Measurements from ENCODE around the gene ABCG1.

ABCG1 gene

DNA sequence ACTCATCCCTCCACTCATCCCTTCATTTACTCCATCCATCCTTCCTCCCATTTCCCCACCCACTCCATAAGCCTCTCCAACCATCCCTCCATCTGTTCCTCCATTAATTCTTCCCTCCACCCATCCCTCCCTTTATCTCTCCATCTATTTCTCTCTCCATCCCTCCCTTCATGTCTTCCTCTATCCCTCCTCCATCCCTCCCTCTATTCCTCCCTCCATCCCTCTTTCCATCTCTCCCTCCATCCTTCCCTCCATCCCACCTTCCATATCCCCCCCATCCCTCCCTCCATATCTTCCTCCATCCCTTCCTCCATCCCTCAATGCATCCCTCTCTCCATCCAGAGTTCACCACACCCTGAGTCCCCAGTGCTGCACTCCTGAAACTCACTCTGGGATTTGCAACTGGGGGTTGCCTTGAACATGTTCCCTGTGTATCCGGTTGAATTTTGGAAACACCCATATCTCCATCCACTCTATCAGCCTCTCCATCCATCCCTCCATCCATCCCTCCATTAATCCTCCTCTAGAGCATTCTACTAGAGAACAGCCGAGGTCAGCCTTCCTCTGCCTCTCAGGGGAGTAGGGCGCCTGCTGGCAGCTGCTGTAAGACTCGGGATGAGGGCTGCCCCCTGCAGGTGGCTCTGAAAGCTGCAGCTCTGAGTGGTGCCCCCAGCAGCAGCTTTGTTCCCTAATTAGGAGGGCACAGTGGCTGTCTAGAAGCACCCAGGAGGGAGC, 39.4 kb downstream of the ABCG1 start:
- no peaks in the 10 kb centered on the region for H3K36me3 ChIP-seq (ENCODE audit: control insufficient read depth in 2 of 2, insufficient read depth in 2 of 2, low read length in 2 of 2)
- H3K27me3 ChIP-seq (ENCODE audit: control insufficient read depth in 2 of 2, insufficient read depth in 2 of 2, low read length in 2 of 2), result no peaks in the 10 kb centered on the region
- peaks cover 11 to 14% of the 10 kb centered on the region in 2 donors for H3K4me1 ChIP-seq (ENCODE audit: control insufficient read depth in 2 of 2, insufficient read depth in 2 of 2, low read length in 2 of 2)
- no peak overlapping the region for H3K9ac ChIP-seq (ENCODE audit: low read depth in 1 of 2, low read length in 2 of 2)
- H3K4me3 ChIP-seq (ENCODE audit: low read length in 2 of 2), result no peak overlapping the region
- no peaks in the 10 kb centered on the region for H3K9me3 ChIP-seq (ENCODE audit: control insufficient read depth in 2 of 2, low read length in 2 of 2)
- no peak overlapping the region for H3K27ac ChIP-seq (ENCODE audit: low read depth in 2 of 2, low read length in 2 of 2)

- no peak overlapping the region for H3K27ac ChIP-seq (ENCODE audit: low read depth in 2 of 2, low read length in 2 of 2)
- no peak overlapping the region for H3K9ac ChIP-seq (ENCODE audit: low read depth in 1 of 2, low read length in 2 of 2)
These were observed 40.0 kb downstream of the ABCG1 start for GRCh38 chr21:42258885-42259407.

DNA sequence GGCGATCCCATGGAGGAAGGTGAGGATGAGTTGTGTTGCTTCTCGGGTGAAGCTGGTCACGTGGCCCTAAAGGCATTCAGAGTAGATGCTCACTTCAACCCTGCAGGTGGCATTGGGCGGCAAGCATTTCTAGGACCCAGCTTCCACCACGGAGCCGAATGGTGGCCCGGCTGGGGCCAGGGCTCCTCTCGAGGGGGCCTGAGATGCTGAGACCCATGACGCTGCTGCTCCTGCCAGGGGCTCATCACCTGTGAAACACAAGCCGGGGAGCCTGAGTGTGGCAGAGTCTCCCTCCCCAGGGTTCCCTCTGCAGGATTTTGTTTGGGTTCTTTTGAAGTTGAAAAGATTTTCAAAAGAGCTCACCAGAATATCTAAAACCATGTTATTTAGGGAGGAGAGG, 41.2 kb downstream of the ABCG1 start:
- Histone ChIP-seq H3K4me3 (ENCODE audit: low read length in 2 of 2) (no peak overlapping the region), H3K9me3 (ENCODE audit: control insufficient read depth in 2 of 2, low read length in 2 of 2) (no peaks in the 10 kb centered on the region), H3K4me1 (ENCODE audit: control insufficient read depth in 2 of 2, insufficient read depth in 2 of 2, low read length in 2 of 2) (peaks cover 12 to 16% of the 10 kb centered on the region in 2 donors), H3K27ac (ENCODE audit: low read depth in 2 of 2, low read length in 2 of 2) (no peak overlapping the region), H3K9ac (ENCODE audit: low read depth in 1 of 2, low read length in 2 of 2) (no peak overlapping the region), H3K36me3 (ENCODE audit: control insufficient read depth in 2 of 2, insufficient read depth in 2 of 2, low read length in 2 of 2) (no peaks in the 10 kb centered on the region), H3K27me3 (ENCODE audit: control insufficient read depth in 2 of 2, insufficient read depth in 2 of 2, low read length in 2 of 2) (no peaks in the 10 kb centered on the region)

More at GRCh38 chr21:42258885-42259407, 40.0 kb downstream of the ABCG1 start:
- Histone ChIP-seq H3K4me1 (ENCODE audit: control insufficient read depth in 2 of 2, insufficient read depth in 2 of 2, low read length in 2 of 2) (peaks cover 12 to 16% of the 10 kb centered on the region in 2 donors), H3K4me3 (ENCODE audit: low read length in 2 of 2) (no peak overlapping the region), H3K36me3 (ENCODE audit: control insufficient read depth in 2 of 2, insufficient read depth in 2 of 2, low read length in 2 of 2) (no peaks in the 10 kb centered on the region), H3K27me3 (ENCODE audit: control insufficient read depth in 2 of 2, insufficient read depth in 2 of 2, low read length in 2 of 2) (no peaks in the 10 kb centered on the region), H3K9me3 (ENCODE audit: control insufficient read depth in 2 of 2, low read length in 2 of 2) (no peaks in the 10 kb centered on the region)

GRCh38 chr21:42261829-42262200, 42.9 kb downstream of the ABCG1 start:
- no peaks in the 10 kb centered on the region for H3K36me3 ChIP-seq (ENCODE audit: control insufficient read depth in 2 of 2, insufficient read depth in 2 of 2, low read length in 2 of 2)
- H3K27me3 ChIP-seq (ENCODE audit: control insufficient read depth in 2 of 2, insufficient read depth in 2 of 2, low read length in 2 of 2), result no peaks in the 10 kb centered on the region
- H3K4me3 ChIP-seq (ENCODE audit: low read length in 2 of 2), result no peak overlapping the region
- peaks cover 12 to 16% of the 10 kb centered on the region in 2 donors for H3K4me1 ChIP-seq (ENCODE audit: control insufficient read depth in 2 of 2, insufficient read depth in 2 of 2, low read length in 2 of 2)
- no peaks in the 10 kb centered on the region for H3K9me3 ChIP-seq (ENCODE audit: control insufficient read depth in 2 of 2, low read length in 2 of 2)
- H3K9ac ChIP-seq (ENCODE audit: low read depth in 1 of 2, low read length in 2 of 2), result no peak overlapping the region
- H3K27ac ChIP-seq (ENCODE audit: low read depth in 2 of 2, low read length in 2 of 2), result no peak overlapping the region

- H3K9me3 ChIP-seq (ENCODE audit: control insufficient read depth in 2 of 2, low read length in 2 of 2), result no peaks in the 10 kb centered on the region
- H3K27me3 ChIP-seq (ENCODE audit: control insufficient read depth in 2 of 2, insufficient read depth in 2 of 2, low read length in 2 of 2), result no peaks in the 10 kb centered on the region
- H3K27ac ChIP-seq (ENCODE audit: low read depth in 2 of 2, low read length in 2 of 2), result peak overlapping the region in 1 of 2 donors; percentile 10
- no peak overlapping the region for H3K9ac ChIP-seq (ENCODE audit: low read depth in 1 of 2, low read length in 2 of 2)
- peaks cover 12 to 16% of the 10 kb centered on the region in 2 donors for H3K4me1 ChIP-seq (ENCODE audit: control insufficient read depth in 2 of 2, insufficient read depth in 2 of 2, low read length in 2 of 2)
- no peak overlapping the region for H3K4me3 ChIP-seq (ENCODE audit: low read length in 2 of 2)
- H3K36me3 ChIP-seq (ENCODE audit: control insufficient read depth in 2 of 2, insufficient read depth in 2 of 2, low read length in 2 of 2), result no peaks in the 10 kb centered on the region
These were observed 43.9 kb downstream of the ABCG1 start for GRCh38 chr21:42262831-42263231.

GRCh38 chr21:42263591-42264131, 44.7 kb downstream of the ABCG1 start:
- Histone ChIP-seq H3K9me3 (ENCODE audit: control insufficient read depth in 2 of 2, low read length in 2 of 2) (no peaks in the 10 kb centered on the region), H3K27ac (ENCODE audit: low read depth in 2 of 2, low read length in 2 of 2) (peak overlapping the region in 1 of 2 donors; percentile 16), H3K9ac (ENCODE audit: low read depth in 1 of 2, low read length in 2 of 2) (no peak overlapping the region), H3K4me1 (ENCODE audit: control insufficient read depth in 2 of 2, insufficient read depth in 2 of 2, low read length in 2 of 2) (peaks cover 12 to 16% of the 10 kb centered on the region in 2 donors), H3K27me3 (ENCODE audit: control insufficient read depth in 2 of 2, insufficient read depth in 2 of 2, low read length in 2 of 2) (no peaks in the 10 kb centered on the region), H3K36me3 (ENCODE audit: control insufficient read depth in 2 of 2, insufficient read depth in 2 of 2, low read length in 2 of 2) (no peaks in the 10 kb centered on the region), H3K4me3 (ENCODE audit: low read length in 2 of 2) (no peak overlapping the region)

- no peak overlapping the region for H3K27ac ChIP-seq (ENCODE audit: low read depth in 2 of 2, low read length in 2 of 2)
- peaks cover 15 to 16% of the 10 kb centered on the region in 2 donors for H3K4me1 ChIP-seq (ENCODE audit: control insufficient read depth in 2 of 2, insufficient read depth in 2 of 2, low read length in 2 of 2)
These were observed 45.6 kb downstream of the ABCG1 start for GRCh38 chr21:42264245-42265195.

GRCh38 chr21:42265231-42265812, 46.4 kb downstream of the ABCG1 start:
- H3K4me3 ChIP-seq (ENCODE audit: low read length in 2 of 2), result no peak overlapping the region
- no peaks in the 10 kb centered on the region for H3K27me3 ChIP-seq (ENCODE audit: control insufficient read depth in 2 of 2, insufficient read depth in 2 of 2, low read length in 2 of 2)
- H3K36me3 ChIP-seq (ENCODE audit: control insufficient read depth in 2 of 2, insufficient read depth in 2 of 2, low read length in 2 of 2), result no peaks in the 10 kb centered on the region
- H3K4me1 ChIP-seq (ENCODE audit: control insufficient read depth in 2 of 2, insufficient read depth in 2 of 2, low read length in 2 of 2), result peaks cover 15 to 16% of the 10 kb centered on the region in 2 donors
- H3K9ac ChIP-seq (ENCODE audit: low read depth in 1 of 2, low read length in 2 of 2), result no peak overlapping the region
- H3K27ac ChIP-seq (ENCODE audit: low read depth in 2 of 2, low read length in 2 of 2), result no peak overlapping the region
- no peaks in the 10 kb centered on the region for H3K9me3 ChIP-seq (ENCODE audit: control insufficient read depth in 2 of 2, low read length in 2 of 2)

More at GRCh38 chr21:42264245-42265195, 45.6 kb downstream of the ABCG1 start:
- H3K27me3 ChIP-seq (ENCODE audit: control insufficient read depth in 2 of 2, insufficient read depth in 2 of 2, low read length in 2 of 2), result no peaks in the 10 kb centered on the region
- H3K36me3 ChIP-seq (ENCODE audit: control insufficient read depth in 2 of 2, insufficient read depth in 2 of 2, low read length in 2 of 2), result no peaks in the 10 kb centered on the region
- no peak overlapping the region for H3K4me3 ChIP-seq (ENCODE audit: low read length in 2 of 2)
- no peaks in the 10 kb centered on the region for H3K9me3 ChIP-seq (ENCODE audit: control insufficient read depth in 2 of 2, low read length in 2 of 2)
- no peak overlapping the region for H3K9ac ChIP-seq (ENCODE audit: low read depth in 1 of 2, low read length in 2 of 2)

DNA sequence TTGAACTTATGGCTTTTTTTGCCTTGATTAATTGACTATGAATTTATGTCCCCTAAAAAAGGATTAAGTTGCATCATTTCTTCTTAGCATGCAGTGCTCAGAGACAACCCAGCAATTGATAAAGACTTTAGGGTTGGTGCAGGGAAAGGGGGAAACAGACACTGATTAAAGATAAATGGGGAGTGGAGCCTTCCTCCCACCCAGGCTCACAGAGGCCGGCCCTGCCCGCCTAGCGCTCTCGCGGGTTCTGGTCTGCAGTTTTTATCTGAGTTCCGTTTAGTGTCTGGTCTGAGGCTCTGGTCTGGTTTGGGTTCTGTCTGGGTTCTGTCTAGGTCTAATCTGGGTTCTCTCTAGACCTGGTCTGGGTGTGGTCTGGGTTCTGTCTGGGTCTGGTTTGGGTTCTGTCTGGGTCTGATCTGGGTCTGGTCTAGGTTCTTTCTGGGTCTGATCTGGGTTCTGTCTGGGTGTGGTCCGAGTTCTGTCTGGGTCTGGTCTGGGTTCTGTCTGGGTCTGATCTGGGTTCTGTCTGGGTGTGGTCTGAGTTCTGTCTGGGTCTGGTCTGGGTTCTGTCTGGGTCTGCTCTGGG, 48.1 kb downstream of the ABCG1 start:
- no peak overlapping the region for H3K9ac ChIP-seq (ENCODE audit: low read depth in 1 of 2, low read length in 2 of 2)

More for the DNA sequence above, 48.1 kb downstream of the ABCG1 start:
- H3K27ac ChIP-seq (ENCODE audit: low read depth in 2 of 2, low read length in 2 of 2), result no peak overlapping the region
- no peak overlapping the region for H3K4me3 ChIP-seq (ENCODE audit: low read length in 2 of 2)
- H3K27me3 ChIP-seq (ENCODE audit: control insufficient read depth in 2 of 2, insufficient read depth in 2 of 2, low read length in 2 of 2), result no peaks in the 10 kb centered on the region
- peaks cover 3 to 5% of the 10 kb centered on the region in 2 donors for H3K36me3 ChIP-seq (ENCODE audit: control insufficient read depth in 2 of 2, insufficient read depth in 2 of 2, low read length in 2 of 2)
- no peaks in the 10 kb centered on the region for H3K9me3 ChIP-seq (ENCODE audit: control insufficient read depth in 2 of 2, low read length in 2 of 2)
- peaks cover 15 to 16% of the 10 kb centered on the region in 2 donors for H3K4me1 ChIP-seq (ENCODE audit: control insufficient read depth in 2 of 2, insufficient read depth in 2 of 2, low read length in 2 of 2)
